ENCODE data around the gene TXNRD2.

TXNRD2 gene

GRCh38 chr22:19843107-19843856, 98.3 kb downstream of the TXNRD2 start:
- peaks cover 62% of the 10 kb centered on the region for H4K20me1 ChIP-seq (ENCODE audit: insufficient read depth, low read length)
- H3K27ac ChIP-seq (ENCODE audit: low read length): no peak overlapping the region
- no peak overlapping the region for H3K4me2 ChIP-seq (ENCODE audit: insufficient read depth, low read length)
- ATAC-seq (ENCODE audit: insufficient read depth, low read depth) (no peak), DNase-seq (no peak)
- H2AFZ ChIP-seq (ENCODE audit: low read depth, low read length): no peak overlapping the region
- H3K4me3 ChIP-seq (ENCODE audit: low read depth in 1 of 2, low read length in 2 of 2): no peak overlapping the region
- TF ChIP-seq EZH2 (IDR thresholded peaks at IDR 0.05; ENCODE audit: borderline replicate concordance, low read depth, low read length, severe bottlenecking) (no peak), CTCF (IDR thresholded peaks at IDR 0.05; ENCODE audit: borderline replicate concordance, extremely low read depth, low read length, poor library complexity, severe bottlenecking) (no peak)
- no peaks in the 10 kb centered on the region for H3K9me3 ChIP-seq (ENCODE audit: insufficient read depth, low read length, severe bottlenecking)
- H3K36me3 ChIP-seq (ENCODE audit: insufficient read depth, low read length): peaks cover 48% of the 10 kb centered on the region
- no peak overlapping the region for H3K9ac ChIP-seq (ENCODE audit: low read depth, low read length)
- peaks cover 87% of the 10 kb centered on the region for H3K79me2 ChIP-seq (ENCODE audit: insufficient read depth, low read length)
- no peaks in the 10 kb centered on the region for H3K4me1 ChIP-seq (ENCODE audit: insufficient read depth, low read length)
- H3K27me3 ChIP-seq (ENCODE audit: insufficient read depth, low read length, poor library complexity): no peaks in the 10 kb centered on the region

DNA sequence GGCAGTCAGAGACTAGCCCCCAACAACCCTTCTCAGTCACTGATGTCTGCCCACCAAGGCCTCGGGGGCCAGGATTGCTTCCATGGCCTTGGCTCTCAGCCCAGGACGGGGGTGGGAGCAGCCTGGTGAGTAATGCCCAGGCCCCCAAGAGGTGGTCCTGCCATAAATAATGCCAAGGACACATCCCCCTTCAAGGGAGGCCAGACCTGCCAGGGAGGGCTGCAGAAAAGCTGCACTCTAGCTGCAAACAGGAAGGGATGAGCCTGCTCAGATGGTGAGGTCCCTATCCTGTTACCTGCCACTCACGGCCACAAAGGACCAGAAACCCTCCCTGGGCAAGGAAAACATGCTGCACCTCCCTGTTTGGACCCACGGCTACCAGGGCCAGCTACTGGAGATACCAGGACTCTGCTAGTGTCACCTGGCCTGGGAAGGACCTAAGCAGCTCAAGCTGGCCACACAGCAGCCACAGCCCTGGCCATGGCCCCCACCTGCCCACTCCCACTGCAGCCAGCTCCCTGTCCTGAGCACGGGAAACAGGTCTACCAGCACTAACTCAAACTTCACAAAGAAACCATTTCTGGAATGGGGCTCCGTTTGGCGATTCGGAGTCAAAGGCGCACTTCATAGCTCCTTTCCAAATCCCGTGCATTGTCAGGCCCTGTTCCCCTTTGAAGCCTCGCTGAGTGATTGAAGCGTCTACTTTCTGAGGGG, 99.1 kb downstream of the TXNRD2 start:
- Histone ChIP-seq H3K9ac (ENCODE audit: low read depth, low read length) (no peak overlapping the region), H3K4me2 (ENCODE audit: insufficient read depth, low read length) (no peak overlapping the region), H3K27ac (ENCODE audit: low read length) (peak overlapping the region; percentile 11; the same call in 1 of the 2 replicates), H3K79me2 (ENCODE audit: insufficient read depth, low read length) (peaks cover 86% of the 10 kb centered on the region), H3K27me3 (ENCODE audit: insufficient read depth, low read length, poor library complexity) (no peaks in the 10 kb centered on the region), H2AFZ (ENCODE audit: low read depth, low read length) (no peak overlapping the region), H3K9me3 (ENCODE audit: insufficient read depth, low read length, severe bottlenecking) (no peaks in the 10 kb centered on the region), H3K4me1 (ENCODE audit: insufficient read depth, low read length) (no peaks in the 10 kb centered on the region), H3K36me3 (ENCODE audit: insufficient read depth, low read length) (peaks cover 45% of the 10 kb centered on the region), H3K4me3 (ENCODE audit: low read depth in 1 of 2, low read length in 2 of 2) (no peak overlapping the region), H4K20me1 (ENCODE audit: insufficient read depth, low read length) (peaks cover 59% of the 10 kb centered on the region)
- TF ChIP-seq CTCF (IDR thresholded peaks at IDR 0.05; ENCODE audit: borderline replicate concordance, extremely low read depth, low read length, poor library complexity, severe bottlenecking) (no peak), EZH2 (IDR thresholded peaks at IDR 0.05; ENCODE audit: borderline replicate concordance, low read depth, low read length, severe bottlenecking) (no peak)
- DNase-seq (no peak), ATAC-seq (ENCODE audit: insufficient read depth, low read depth) (no peak)

- Histone ChIP-seq H3K9ac (ENCODE audit: low read depth, low read length) (no peak overlapping the region), H3K36me3 (ENCODE audit: insufficient read depth, low read length) (peaks cover 37% of the 10 kb centered on the region), H3K4me2 (ENCODE audit: insufficient read depth, low read length) (no peak overlapping the region), H3K27me3 (ENCODE audit: insufficient read depth, low read length, poor library complexity) (no peaks in the 10 kb centered on the region), H2AFZ (ENCODE audit: low read depth, low read length) (no peak overlapping the region), H3K27ac (ENCODE audit: low read length) (peak overlapping the region; percentile 11; the same call in 1 of the 2 replicates), H3K9me3 (ENCODE audit: insufficient read depth, low read length, severe bottlenecking) (no peaks in the 10 kb centered on the region), H3K4me1 (ENCODE audit: insufficient read depth, low read length) (no peaks in the 10 kb centered on the region), H4K20me1 (ENCODE audit: insufficient read depth, low read length) (peaks cover 52% of the 10 kb centered on the region), H3K4me3 (ENCODE audit: low read depth in 1 of 2, low read length in 2 of 2) (no peak overlapping the region), H3K79me2 (ENCODE audit: insufficient read depth, low read length) (peaks cover 84% of the 10 kb centered on the region)
- TF ChIP-seq CTCF (IDR thresholded peaks at IDR 0.05; ENCODE audit: borderline replicate concordance, extremely low read depth, low read length, poor library complexity, severe bottlenecking) (no peak), EZH2 (IDR thresholded peaks at IDR 0.05; ENCODE audit: borderline replicate concordance, low read depth, low read length, severe bottlenecking) (no peak)
- ATAC-seq (ENCODE audit: insufficient read depth, low read depth) (no peak), DNase-seq (no peak)
Measured at GRCh38 chr22:19841641-19842392, 99.8 kb downstream of the TXNRD2 start.
